Naive thymus-derived CD4-positive, alpha-beta T cell (primary cell): ENCODE data around the gene LIMS1. TPM values are rescaled to one million over a fixed set of nuclear protein-coding genes. Genes with fewer than 3 reads are reported as not detected.

Experiments
- ATAC-seq: fragments of 150-1000 bp; cut with Tn5 transposase; 2 replicates; pipeline ENCODE4 v1.10.0; 2021; ENCODE audit warnings: mild to moderate bottlenecking, moderate library complexity
- CTCF ChIA-PET: fragments of 350-600 bp; sonication (Branson Sonifier 250); formaldehyde crosslinking; loops from one replicate; lab custom pipeline; 2021; ENCODE audit warnings: antibody characterized with exemption; lab: Charles Lee
- POLR2A ChIA-PET: fragments of 350-600 bp; sonication (Branson Sonifier 250); formaldehyde crosslinking; loops from one replicate; lab custom pipeline; 2021; ENCODE audit warnings: antibody characterized with exemption, inconsistent platforms; lab: Charles Lee
- DNase-seq, 9 donors: peaks; one replicate each; pipeline versions ENCODE4 v3.0.0 to v3.0.0-alpha.2; 2020 to 2022; ENCODE audit warnings: mixed read lengths in 1 of 9
- H3K27ac ChIP-seq: one replicate; pipeline ENCODE4 v1.7.0; 2013; ENCODE audit warnings: mild to moderate bottlenecking, low read depth, low read length, moderate library complexity
- H3K27me3 ChIP-seq, 2 donors: one replicate each; pipeline ENCODE4 v1.7.0; 2013; ENCODE audit warnings: low read length in 2 of 2, mild to moderate bottlenecking in 2 of 2, moderate library complexity in 2 of 2; ENCODE audit not compliant: control insufficient read depth in 2 of 2, insufficient read depth in 2 of 2
- H3K36me3 ChIP-seq, 3 experiments: 1 replicate in 2 of 3; 2 replicates in 1 of 3; pipeline ENCODE4 v1.7.0; 2013; ENCODE audit warnings: low read length in 3 of 3, mild to moderate bottlenecking in 3 of 3, moderate library complexity in 1 of 3; ENCODE audit not compliant: insufficient read depth in 3 of 3, control insufficient read depth in 2 of 3
- H3K4me1 ChIP-seq, 2 donors: one replicate each; pipeline ENCODE4 v1.7.0; 2013; ENCODE audit warnings: low read length in 2 of 2, mild to moderate bottlenecking in 2 of 2, moderate library complexity in 1 of 2; ENCODE audit not compliant: control insufficient read depth in 2 of 2, insufficient read depth in 2 of 2
- H3K4me3 ChIP-seq: 2 replicates; pipeline ENCODE4 v1.7.0; 2013; ENCODE audit warnings: mild to moderate bottlenecking, low read length
- H3K9me3 ChIP-seq, 3 experiments: 1 replicate in 2 of 3; 2 replicates in 1 of 3; pipeline ENCODE4 v1.7.0; 2013; ENCODE audit warnings: low read length in 3 of 3; ENCODE audit not compliant: control insufficient read depth in 2 of 3
- H3K27ac Mint-ChIP-seq, 9 donors: one replicate each; pipeline ENCODE4 v1.8.0; 2020 to 2022; ENCODE audit warnings: mixed read lengths in 9 of 9, mild to moderate bottlenecking in 8 of 9, moderate library complexity in 5 of 9, inconsistent platforms in 2 of 9
- H3K27me3 Mint-ChIP-seq, 5 donors: one replicate each; pipeline ENCODE4 v1.8.0; 2021 to 2022; ENCODE audit warnings: mixed read lengths in 5 of 5, mild to moderate bottlenecking in 1 of 5
- H3K36me3 Mint-ChIP-seq, 5 donors: one replicate each; pipeline ENCODE4 v1.8.0; 2020 to 2022; ENCODE audit warnings: mixed read lengths in 5 of 5, mild to moderate bottlenecking in 3 of 5, inconsistent platforms in 1 of 5
- H3K4me1 Mint-ChIP-seq, 7 donors: one replicate each; pipeline ENCODE4 v1.8.0; 2020 to 2022; ENCODE audit warnings: mixed read lengths in 7 of 7, mild to moderate bottlenecking in 3 of 7, inconsistent platforms in 1 of 7
- H3K4me3 Mint-ChIP-seq, 10 donors: one replicate each; pipeline ENCODE4 v1.8.0; 2020 to 2022; ENCODE audit warnings: mild to moderate bottlenecking in 10 of 10, mixed read lengths in 10 of 10, moderate library complexity in 6 of 10, inconsistent platforms in 2 of 10
- H3K9me3 Mint-ChIP-seq, 11 donors: one replicate each; pipeline ENCODE4 v1.8.0; 2020 to 2022; ENCODE audit warnings: mixed read lengths in 11 of 11, mild to moderate bottlenecking in 4 of 11, inconsistent platforms in 1 of 11, moderate library complexity in 1 of 11
- intact Hi-C, 2 donors: fragments of 100-400 bp; cut with micrococcal nuclease; formaldehyde crosslinking; loops; one replicate each; pipeline ENCODE4 v1.15.1; 2023
- polyA plus RNA-seq, 2 donors: library from polyadenylated mRNA; unstranded; fragments of 300-500 nt; fragmentation: Illumina TruSeq; gene quantifications; one replicate each; pipeline ENCODE4 v1.2.3, GENCODE V29; 2021
- total RNA-seq, 6 experiments: library from RNA in 5 of 6; stranded (reverse) in 5 of 6; gene quantifications; 1 replicate in 5 of 6; 2 replicates in 1 of 6; pipeline ENCODE4 v1.2.3 and lab custom pipeline; 2021 to 2026

LIMS1 gene
- total and polyA plus RNA-seq, 7 experiments from 2014 or later = 25.3 to 75.3 (median 53.5) TPM

DNA sequence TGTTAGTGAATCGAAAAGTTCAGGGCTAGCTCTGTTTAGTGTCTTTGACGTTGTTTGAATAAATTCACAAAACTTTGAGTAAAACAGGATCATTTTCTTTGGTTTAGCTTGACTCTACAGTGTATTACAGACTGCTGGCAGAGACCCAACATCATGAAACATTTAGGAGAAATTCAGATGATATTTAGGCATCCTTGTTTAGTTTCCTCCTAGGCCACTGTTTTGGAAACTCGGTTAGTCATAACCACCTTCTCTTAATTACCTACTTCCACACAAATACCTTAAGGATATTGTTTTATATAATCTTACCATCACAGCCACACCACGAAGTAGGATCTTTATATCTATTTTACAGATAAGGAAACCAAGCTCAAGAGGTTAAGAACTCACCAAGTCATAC, 7.8 kb downstream of the LIMS1 start:
- POLR2A ChIA-PET = interaction anchor here (2.0 kb wide), 1 partner anchor 93 kb away, joined by 7 read pairs; the partner anchor contains the start of gene GCC2
- H3K9me3 Mint-ChIP-seq = no peaks in the 10 kb centered on the region

DNA sequence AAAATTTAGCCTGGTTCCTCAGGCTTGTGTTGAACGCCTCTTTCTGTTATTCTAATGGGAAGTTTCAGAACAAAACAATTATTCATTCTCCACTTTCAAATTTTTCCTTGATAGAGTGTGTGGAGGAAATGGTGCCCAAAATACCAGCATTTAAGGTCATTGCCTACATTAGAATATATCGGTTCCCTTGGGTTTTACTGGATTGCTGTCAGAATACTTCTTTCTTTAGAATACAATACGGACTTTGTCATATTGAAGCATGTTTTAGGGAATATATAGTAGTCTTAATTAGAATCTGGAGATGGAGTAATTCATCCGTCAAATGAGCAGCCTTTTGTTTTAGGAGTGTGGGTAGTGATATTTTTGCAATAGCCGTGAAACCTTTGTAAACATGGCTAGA, 13.3 kb downstream of the LIMS1 start:
- H3K27ac ChIP-seq = no peak overlapping the region
- H3K9me3 ChIP-seq = no peaks in the 10 kb centered on the region
- no peaks in the 10 kb centered on the region for H3K27me3 ChIP-seq
- no peak overlapping the region for H3K4me3 ChIP-seq
- DNase-seq = no peak
- Mint-ChIP-seq H3K36me3 (peaks cover 0 to 8% (median 0%) of the 10 kb centered on the region in 5 donors), H3K4me3 (no peak overlapping the region), H3K27me3 (no peaks in the 10 kb centered on the region), H3K4me1 (peaks cover 0 to 3% (median 0%) of the 10 kb centered on the region in 7 donors), H3K27ac (no peak overlapping the region), H3K9me3 (no peaks in the 10 kb centered on the region)
- intact Hi-C loops = no loop called here
- POLR2A ChIA-PET = no interaction called here
- ATAC-seq = no peak
- H3K4me1 ChIP-seq = no peaks in the 10 kb centered on the region
- H3K36me3 ChIP-seq = no peaks in the 10 kb centered on the region
- CTCF ChIA-PET = no interaction called here

More for the DNA sequence above, 7.8 kb downstream of the LIMS1 start:
- H3K36me3 Mint-ChIP-seq = peaks cover 0 to 9% (median 0%) of the 10 kb centered on the region in 5 donors
- CTCF ChIA-PET = interaction anchor here (0.7 to 1.3 kb wide), 2 partner anchors 94 to 104 kb away, joined by 3 read pairs; no protein-coding TSS in a partner anchor
- H3K4me1 ChIP-seq = no peaks in the 10 kb centered on the region
- no peak overlapping the region for H3K4me3 ChIP-seq
- intact Hi-C loops = no loop called here
- no peak overlapping the region for H3K27ac Mint-ChIP-seq
- H3K36me3 ChIP-seq = no peaks in the 10 kb centered on the region
- H3K27me3 Mint-ChIP-seq = no peaks in the 10 kb centered on the region
- H3K4me3 Mint-ChIP-seq = no peak overlapping the region
- no peaks in the 10 kb centered on the region for H3K9me3 ChIP-seq
- H3K27ac ChIP-seq = no peak overlapping the region
- ATAC-seq = no peak
- peaks cover 0 to 27% (median 8%) of the 10 kb centered on the region in 7 donors for H3K4me1 Mint-ChIP-seq
- no peaks in the 10 kb centered on the region for H3K27me3 ChIP-seq
- DNase-seq = no peak

DNA sequence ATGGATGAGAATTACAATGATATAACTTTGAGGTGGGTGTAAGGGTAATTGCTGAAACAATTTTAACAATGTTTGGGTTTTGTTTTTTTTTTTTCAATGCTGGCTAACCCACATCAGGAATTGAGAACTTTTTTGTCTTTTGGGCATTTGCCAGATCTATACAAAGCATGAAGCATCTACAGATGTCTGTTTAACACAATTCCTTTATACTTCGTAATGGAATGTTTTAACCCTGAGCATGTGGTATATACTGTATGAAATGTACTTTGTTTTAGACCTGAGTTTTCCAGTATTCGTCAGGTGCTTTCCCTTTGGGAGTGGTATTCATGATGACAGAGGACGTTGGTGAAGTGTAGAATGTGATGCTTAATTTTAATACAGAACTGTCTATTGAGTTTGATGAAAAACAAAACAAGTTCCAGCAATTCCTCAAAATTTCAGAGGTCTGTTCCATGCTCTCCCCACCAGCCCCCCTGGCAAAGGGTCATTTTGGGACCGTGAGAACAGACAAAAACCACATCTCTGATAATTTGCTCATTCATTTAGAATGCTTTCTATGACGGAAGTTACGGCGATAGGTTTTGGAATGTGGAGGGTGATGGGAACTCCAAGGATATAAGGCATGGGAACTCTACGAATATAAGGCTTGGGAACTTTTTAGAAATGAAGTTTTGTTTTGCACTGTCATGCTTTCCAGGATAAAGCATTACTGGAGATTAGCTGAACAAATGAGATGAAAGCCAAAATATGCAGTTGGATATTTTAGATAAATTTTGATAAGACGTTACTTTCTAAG, 14.1 kb downstream of the LIMS1 start:
- Histone ChIP-seq H3K4me3 (no peak overlapping the region), H3K27me3 (no peaks in the 10 kb centered on the region), H3K27ac (no peak overlapping the region), H3K9me3 (no peaks in the 10 kb centered on the region), H3K36me3 (no peaks in the 10 kb centered on the region), H3K4me1 (no peaks in the 10 kb centered on the region)
- Mint-ChIP-seq H3K4me3 (no peak overlapping the region), H3K4me1 (peaks cover 0 to 3% (median 0%) of the 10 kb centered on the region in 7 donors), H3K27me3 (no peaks in the 10 kb centered on the region), H3K36me3 (peaks cover 0 to 8% (median 0%) of the 10 kb centered on the region in 5 donors), H3K27ac (no peak overlapping the region), H3K9me3 (no peaks in the 10 kb centered on the region)
- CTCF ChIA-PET = no interaction called here
- no peak for ATAC-seq
- DNase-seq = no peak
- intact Hi-C loops = no loop called here
- POLR2A ChIA-PET = no interaction called here

DNA sequence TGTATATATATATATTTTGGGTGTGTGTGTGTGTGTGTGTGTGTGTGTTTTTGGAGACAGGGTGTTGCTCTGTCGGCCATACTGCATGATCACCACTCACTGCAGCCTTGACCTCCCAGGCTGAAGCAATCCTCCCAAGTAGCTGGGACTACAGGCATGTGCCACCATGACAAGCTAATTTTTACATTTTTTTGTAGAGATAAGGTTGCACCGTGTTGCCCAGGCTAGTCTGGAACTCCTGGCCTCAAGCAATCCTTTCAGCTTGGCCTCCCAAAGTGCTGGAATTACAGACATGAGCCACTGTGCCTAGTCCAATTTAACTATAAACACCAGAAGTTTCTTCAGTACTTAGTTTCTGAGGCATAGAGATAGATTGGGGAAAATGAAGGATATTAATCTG, 18.3 kb downstream of the LIMS1 start:
- H3K27me3 Mint-ChIP-seq = no peaks in the 10 kb centered on the region
- peaks cover 0 to 9% (median 0%) of the 10 kb centered on the region in 5 donors for H3K36me3 Mint-ChIP-seq
- Histone ChIP-seq H3K9me3 (no peaks in the 10 kb centered on the region), H3K4me3 (no peak overlapping the region), H3K36me3 (no peaks in the 10 kb centered on the region), H3K27ac (no peak overlapping the region), H3K4me1 (no peaks in the 10 kb centered on the region), H3K27me3 (no peaks in the 10 kb centered on the region)
- CTCF ChIA-PET = no interaction called here
- no peak overlapping the region for H3K4me3 Mint-ChIP-seq
- H3K4me1 Mint-ChIP-seq = peaks cover 0 to 2% (median 0%) of the 10 kb centered on the region in 7 donors
- ATAC-seq (no peak), DNase-seq (no peak)
- no peaks in the 10 kb centered on the region for H3K9me3 Mint-ChIP-seq
- intact Hi-C loops = no loop called here
- POLR2A ChIA-PET = no interaction called here
- no peak overlapping the region for H3K27ac Mint-ChIP-seq

DNA sequence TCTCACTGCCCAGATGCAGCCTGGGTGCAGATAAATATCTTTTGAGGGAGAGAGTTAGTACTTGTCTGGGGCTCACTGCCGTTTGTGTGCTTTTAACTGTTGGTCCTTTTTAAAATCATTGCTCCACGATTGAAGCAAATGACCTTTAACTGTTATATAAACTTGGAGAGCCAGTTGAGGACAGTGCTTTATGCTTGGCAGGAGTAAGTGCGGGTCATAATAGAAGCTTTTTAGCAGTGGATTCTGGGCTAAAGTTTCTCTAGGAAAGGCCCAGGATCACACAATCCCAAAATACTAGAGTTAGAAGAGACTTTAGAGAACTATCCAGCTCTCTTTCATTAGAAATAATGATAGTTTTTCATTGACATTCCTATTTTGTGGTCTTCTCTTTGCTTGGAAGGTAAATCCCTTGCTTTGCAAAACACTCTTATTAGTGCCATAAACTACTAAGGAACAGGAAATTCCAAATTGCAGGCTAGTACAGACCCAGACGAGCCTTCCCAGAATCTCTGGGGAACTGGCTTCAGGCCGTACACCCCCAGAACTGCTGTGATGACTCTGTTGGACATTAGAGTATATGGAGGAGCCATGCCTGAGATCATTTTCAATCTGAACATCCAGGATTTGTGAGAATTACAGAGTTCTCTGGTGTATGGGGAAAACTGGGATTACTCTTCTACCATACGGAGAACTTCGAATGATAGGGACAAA, 19.1 kb downstream of the LIMS1 start:
- H3K4me1 Mint-ChIP-seq = peaks cover 0 to 2% (median 0%) of the 10 kb centered on the region in 7 donors
- CTCF ChIA-PET = no interaction called here
- intact Hi-C loops = no loop called here

DNA sequence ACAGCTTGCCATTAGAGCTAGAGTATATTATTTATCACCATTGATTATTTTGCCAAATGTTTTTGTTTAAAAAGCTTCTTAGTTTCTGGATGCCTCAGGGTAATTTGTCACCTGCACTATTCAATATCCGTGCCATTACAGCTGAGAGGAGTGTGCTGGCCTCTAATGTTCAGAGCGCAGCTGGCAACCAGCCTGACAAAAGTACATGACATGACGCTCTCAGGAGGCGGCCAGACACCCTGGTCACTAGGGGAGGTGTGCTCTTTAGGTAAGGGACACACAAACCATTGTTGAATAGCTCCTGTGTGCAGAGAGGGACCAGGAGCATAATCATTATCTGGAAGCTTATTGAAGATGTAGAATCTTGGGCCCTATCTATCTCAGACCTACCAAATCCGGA, 20.3 kb downstream of the LIMS1 start:
- Histone ChIP-seq H3K27ac (no peak overlapping the region), H3K27me3 (no peaks in the 10 kb centered on the region), H3K4me1 (no peaks in the 10 kb centered on the region), H3K4me3 (no peak overlapping the region), H3K9me3 (no peaks in the 10 kb centered on the region), H3K36me3 (no peaks in the 10 kb centered on the region)
- ChIA-PET CTCF (interaction anchor here (0.9 kb wide), 1 partner anchor 301 kb away, joined by 3 read pairs; no protein-coding TSS in a partner anchor), POLR2A (no interaction called here)
- Mint-ChIP-seq H3K9me3 (no peaks in the 10 kb centered on the region), H3K4me3 (no peak overlapping the region), H3K27me3 (no peaks in the 10 kb centered on the region), H3K4me1 (peaks cover 0 to 2% (median 0%) of the 10 kb centered on the region in 7 donors), H3K27ac (no peak overlapping the region), H3K36me3 (peaks cover 0 to 9% (median 0%) of the 10 kb centered on the region in 5 donors)
- DNase-seq = no peak
- ATAC-seq = no peak
- intact Hi-C loops = no loop called here

More for the DNA sequence above, 19.1 kb downstream of the LIMS1 start:
- H3K36me3 ChIP-seq = no peaks in the 10 kb centered on the region
- Mint-ChIP-seq H3K36me3 (peaks cover 0 to 9% (median 0%) of the 10 kb centered on the region in 5 donors), H3K4me3 (no peak overlapping the region), H3K27me3 (no peaks in the 10 kb centered on the region), H3K27ac (no peak overlapping the region), H3K9me3 (no peaks in the 10 kb centered on the region)
- DNase-seq = no peak
- POLR2A ChIA-PET = no interaction called here
- H3K27ac ChIP-seq = no peak overlapping the region
- no peaks in the 10 kb centered on the region for H3K4me1 ChIP-seq
- H3K27me3 ChIP-seq = no peaks in the 10 kb centered on the region
- no peak for ATAC-seq
- no peaks in the 10 kb centered on the region for H3K9me3 ChIP-seq
- no peak overlapping the region for H3K4me3 ChIP-seq
